VCaP (cell line): ENCODE data around the gene UBE2QL1.

Source experiments
- H3K27ac ChIP-seq: fragments of 450-650 bp; 2 replicates; pipeline ENCODE4 v1.5.1; 2017
- TF ChIP-seq, protein P1 (sequence below): fragments of 450-650 bp; conservative IDR thresholded peaks from 2 replicates; pipeline ENCODE4 v1.5.1; 2017; ENCODE audit warnings: mild to moderate bottlenecking, moderate library complexity

Gene UBE2QL1

DNA sequence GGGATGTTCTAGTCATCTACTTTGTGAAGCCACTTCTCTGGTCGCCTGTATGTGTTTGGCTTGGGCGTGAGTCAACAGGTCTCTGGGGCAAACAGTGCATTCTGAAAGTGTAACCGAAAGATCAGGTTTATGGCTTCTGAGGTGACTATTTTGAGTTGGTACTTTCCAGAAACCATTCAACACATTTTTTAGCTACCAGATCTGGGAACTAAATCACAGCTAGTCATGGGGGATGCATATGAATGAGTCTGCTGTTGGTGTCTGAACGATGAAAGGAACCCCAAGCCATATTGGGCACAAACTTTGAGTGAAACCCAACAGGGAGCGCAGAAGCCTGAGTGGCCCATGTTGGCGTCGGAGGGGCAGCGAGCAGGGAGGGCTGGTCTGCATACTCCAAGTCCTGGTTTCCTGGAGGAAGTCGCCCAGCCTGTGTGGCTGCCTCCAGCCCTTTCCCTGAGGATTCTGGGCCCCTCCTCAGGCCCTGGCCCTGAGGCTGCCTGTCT lies 35.3 kb downstream of the UBE2QL1 start:
- no peak overlapping the region for H3K27ac ChIP-seq
- TF ChIP-seq, protein P1, sequence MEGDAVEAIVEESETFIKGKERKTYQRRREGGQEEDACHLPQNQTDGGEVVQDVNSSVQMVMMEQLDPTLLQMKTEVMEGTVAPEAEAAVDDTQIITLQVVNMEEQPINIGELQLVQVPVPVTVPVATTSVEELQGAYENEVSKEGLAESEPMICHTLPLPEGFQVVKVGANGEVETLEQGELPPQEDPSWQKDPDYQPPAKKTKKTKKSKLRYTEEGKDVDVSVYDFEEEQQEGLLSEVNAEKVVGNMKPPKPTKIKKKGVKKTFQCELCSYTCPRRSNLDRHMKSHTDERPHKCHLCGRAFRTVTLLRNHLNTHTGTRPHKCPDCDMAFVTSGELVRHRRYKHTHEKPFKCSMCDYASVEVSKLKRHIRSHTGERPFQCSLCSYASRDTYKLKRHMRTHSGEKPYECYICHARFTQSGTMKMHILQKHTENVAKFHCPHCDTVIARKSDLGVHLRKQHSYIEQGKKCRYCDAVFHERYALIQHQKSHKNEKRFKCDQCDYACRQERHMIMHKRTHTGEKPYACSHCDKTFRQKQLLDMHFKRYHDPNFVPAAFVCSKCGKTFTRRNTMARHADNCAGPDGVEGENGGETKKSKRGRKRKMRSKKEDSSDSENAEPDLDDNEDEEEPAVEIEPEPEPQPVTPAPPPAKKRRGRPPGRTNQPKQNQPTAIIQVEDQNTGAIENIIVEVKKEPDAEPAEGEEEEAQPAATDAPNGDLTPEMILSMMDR, result no peak

DNA sequence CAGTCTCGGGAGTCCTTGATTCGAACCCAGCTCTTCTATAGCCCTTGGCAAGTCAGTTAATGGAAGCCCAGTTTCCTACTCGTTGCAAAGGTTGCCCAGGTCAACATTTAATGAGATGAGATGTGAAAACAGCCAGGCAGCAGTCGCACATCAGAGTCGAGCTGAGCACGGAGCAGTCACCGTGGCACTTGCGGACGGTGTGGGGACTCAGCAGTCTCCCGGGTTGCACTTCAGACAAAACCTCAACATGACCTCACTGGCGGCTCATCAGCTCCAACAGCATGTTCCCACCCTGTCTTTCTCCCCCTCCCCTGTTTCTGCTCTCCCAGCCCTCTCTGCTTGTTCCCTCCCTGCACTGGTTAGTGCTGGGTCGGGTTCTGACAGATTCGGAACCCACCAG lies 35.8 kb downstream of the UBE2QL1 start:
- H3K27ac ChIP-seq, result no peak overlapping the region
- TF ChIP-seq, protein P1, result no peak

DNA sequence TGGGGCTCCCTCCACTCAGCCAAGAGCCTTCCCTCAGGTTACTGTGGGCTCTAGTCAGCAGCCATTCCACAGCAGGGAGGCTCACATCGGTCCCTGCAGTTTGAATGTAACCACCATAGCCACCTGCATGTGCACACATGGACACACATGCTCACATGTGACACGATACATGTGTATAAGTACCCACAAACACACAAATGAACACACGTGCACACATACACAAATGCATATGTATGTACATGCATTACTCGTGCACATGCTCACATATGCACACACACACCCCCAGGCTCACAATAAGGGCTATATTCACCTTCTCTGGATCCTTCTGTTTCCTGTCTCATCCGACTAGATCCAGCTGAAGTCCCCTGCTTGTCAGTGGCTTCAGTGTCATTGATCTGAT lies 36.2 kb downstream of the UBE2QL1 start:
- no peak overlapping the region for H3K27ac ChIP-seq

DNA sequence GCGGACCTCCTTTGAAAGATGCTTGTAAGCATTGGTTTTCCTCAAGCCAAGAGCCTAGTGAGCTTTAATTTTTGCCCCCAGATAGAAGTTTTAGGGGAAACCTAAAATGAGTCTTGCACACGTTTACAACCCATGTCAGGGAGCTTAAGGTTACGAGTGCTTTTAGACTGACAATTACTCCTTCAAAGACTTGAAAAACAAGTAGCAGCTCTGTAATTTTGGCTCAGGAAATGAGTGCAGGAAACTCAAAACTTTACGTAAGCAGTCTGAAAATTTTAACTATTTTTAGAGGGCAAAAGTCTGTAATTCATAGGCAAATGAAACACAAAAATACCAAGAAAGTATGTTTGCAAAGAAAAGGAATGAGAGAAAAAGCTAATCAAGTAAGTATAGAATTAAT lies 36.8 kb downstream of the UBE2QL1 start:
- TF ChIP-seq, protein P1, result no peak
- H3K27ac ChIP-seq, result no peak overlapping the region

More for the DNA sequence above, 36.2 kb downstream of the UBE2QL1 start:
- TF ChIP-seq, protein P1, result no peak

DNA sequence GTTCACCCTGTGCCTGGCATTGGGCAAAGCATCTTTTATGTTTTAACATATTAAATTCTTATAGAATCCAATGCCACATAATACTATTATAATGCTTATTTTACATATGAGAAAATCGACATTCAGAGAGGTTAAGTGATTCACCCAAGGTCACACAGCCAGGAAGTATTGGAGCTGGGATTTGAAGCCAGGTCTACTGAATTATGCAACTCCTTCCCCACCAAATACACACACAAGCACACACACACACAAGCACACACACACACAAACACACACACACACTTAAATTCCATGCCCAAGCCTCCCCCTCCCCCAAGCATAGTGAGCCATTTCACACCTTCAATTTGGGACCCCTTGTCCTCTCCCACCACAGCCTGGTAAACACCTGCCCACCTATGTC lies 37.4 kb downstream of the UBE2QL1 start:
- no peak overlapping the region for H3K27ac ChIP-seq
- TF ChIP-seq, protein P1, result no peak

DNA sequence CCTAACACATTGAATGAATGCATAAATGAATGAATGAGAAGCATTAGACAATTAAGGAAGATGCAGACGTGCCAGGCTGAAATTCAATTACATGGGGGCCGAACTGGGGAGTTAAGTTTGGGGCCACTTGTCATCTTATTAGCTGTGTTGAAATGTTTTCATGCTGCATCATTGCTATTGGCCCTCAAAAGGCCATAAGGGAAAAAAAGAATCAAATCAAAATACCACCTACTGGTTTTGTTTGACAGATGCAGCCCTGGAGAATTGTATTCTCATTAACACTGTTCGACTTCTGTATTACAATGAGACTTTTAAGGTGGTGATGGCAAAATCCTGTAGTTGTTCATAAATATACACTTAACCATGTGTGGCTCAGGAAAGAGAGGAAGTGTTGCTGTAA lies 38.4 kb downstream of the UBE2QL1 start:
- no peak overlapping the region for H3K27ac ChIP-seq
- TF ChIP-seq, protein P1, result no peak

DNA sequence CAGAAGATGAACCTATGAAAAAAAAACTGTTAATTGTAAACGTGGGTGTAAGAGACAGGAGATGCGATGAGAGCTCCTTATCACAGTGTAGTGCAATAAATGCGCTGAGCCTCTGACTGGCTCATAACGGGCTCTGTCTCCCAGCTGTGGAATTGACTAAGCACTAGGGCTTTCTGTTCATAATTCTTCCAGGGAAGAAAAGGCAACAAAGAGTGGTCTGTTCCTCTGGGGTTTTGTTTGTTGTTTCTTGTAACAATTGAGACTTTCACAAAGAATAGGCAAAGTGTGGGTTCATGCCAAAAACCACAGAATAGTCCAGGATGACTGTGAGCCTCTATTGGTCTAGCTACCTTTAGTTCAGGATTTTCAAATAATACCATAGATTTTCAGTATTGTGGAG lies 39.4 kb downstream of the UBE2QL1 start:
- no peak overlapping the region for H3K27ac ChIP-seq
- TF ChIP-seq, protein P1, result no peak
